Tibial artery (tissue), 4 donors: Measurements from ENCODE around the gene EVX2.

ENCODE experiments used
- DNase-seq, 2 donors: peaks; one replicate each; pipeline ENCODE4 v3.0.0-alpha.2; 2019
- H3K27ac ChIP-seq, 2 donors: fragments of 200-600 bp; sonication (generic) in 1 of 2; 1 replicate in 1 of 2; 2 replicates in 1 of 2; pipeline ENCODE4 v1.5.1; 2018 to 2019; ENCODE audit warnings: mild to moderate bottlenecking in 1 of 2
- H3K27me3 ChIP-seq, 2 donors: fragments of 200-600 bp; sonication (generic) in 1 of 2; one replicate each; pipeline versions ENCODE4 v1.5.1 to v1.6.0; 2016 to 2019
- H3K36me3 ChIP-seq, 3 donors: fragments of 200-600 bp; sonication (generic) in 2 of 3; one replicate each; pipeline ENCODE4 v1.5.1; 2016 to 2019; ENCODE audit warnings: mild to moderate bottlenecking in 2 of 3
- H3K4me1 ChIP-seq, 4 donors: fragments of 200-600 bp; sonication (generic) in 2 of 4; 1 replicate in 3 of 4; 2 replicates in 1 of 4; pipeline ENCODE4 v1.5.1; 2016 to 2019
- H3K4me3 ChIP-seq, 2 donors: fragments of 200-600 bp; sonication (generic) in 1 of 2; 1 replicate in 1 of 2; 2 replicates in 1 of 2; pipeline ENCODE4 v1.5.1; 2018 to 2019; ENCODE audit warnings: mild to moderate bottlenecking in 2 of 2
- H3K9me3 ChIP-seq, 3 donors: fragments of 200-600 bp; sonication (generic) in 1 of 3; one replicate each; pipeline ENCODE4 v1.5.1; 2016 to 2019
- CTCF ChIP-seq, 2 experiments: fragments of 200-600 bp in 1 of 2; fragments of 450-650 bp in 1 of 2; IDR thresholded peaks; one replicate each; pipeline ENCODE4 v1.5.1; 2017 to 2019; ENCODE audit warnings: antibody characterized with exemption in 2 of 2, mild to moderate bottlenecking in 1 of 2, moderate library complexity in 1 of 2
- intact Hi-C: fragments of 100-400 bp; cut with DNase I; formaldehyde crosslinking; loops from one replicate; pipeline ENCODE4 v1.15.0; 2023; ENCODE audit warnings: low total_unique reads

EVX2 gene

DNA sequence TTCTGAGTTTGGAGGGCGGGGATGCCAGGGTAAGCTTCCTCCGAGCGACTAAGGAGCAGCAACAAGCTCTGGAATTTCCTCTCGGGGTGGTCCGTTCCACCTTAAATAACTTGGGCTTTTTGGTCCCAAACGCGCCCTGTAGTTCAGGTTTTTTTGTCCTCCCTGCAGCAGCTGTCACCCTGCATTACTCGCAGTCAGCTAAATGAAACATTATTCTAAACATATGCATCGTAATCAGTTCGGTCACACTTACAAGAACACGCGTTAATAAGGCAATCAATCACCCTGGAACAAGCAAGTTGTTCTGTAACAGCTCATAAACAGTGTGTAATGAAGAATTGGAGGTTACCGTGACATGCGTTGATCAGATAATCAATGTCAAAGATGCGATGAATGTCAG lies 8.3 kb downstream of the EVX2 start:
- Histone ChIP-seq H3K36me3 (no peaks in the 10 kb centered on the region), H3K9me3 (no peaks in the 10 kb centered on the region), H3K4me1 (peaks cover 0 to 25% (median 17%) of the 10 kb centered on the region in 4 donors), H3K27me3 (peaks cover 15 to 99% of the 10 kb centered on the region in 2 donors), H3K4me3 (no peak overlapping the region), H3K27ac (no peak overlapping the region)
- intact Hi-C loops = no loop called here
- no peak for DNase-seq
- no peak for TF ChIP-seq CTCF (IDR thresholded peaks at IDR 0.05)

GRCh38 chr2:176074919-176075425 lies 8.8 kb downstream of the EVX2 start:
- no peak for DNase-seq
- Histone ChIP-seq H3K27me3 (peaks cover 15 to 100% of the 10 kb centered on the region in 2 donors), H3K9me3 (no peaks in the 10 kb centered on the region), H3K36me3 (no peaks in the 10 kb centered on the region), H3K4me3 (no peak overlapping the region), H3K4me1 (peaks cover 0 to 20% (median 13%) of the 10 kb centered on the region in 4 donors), H3K27ac (no peak overlapping the region)
- no peak for TF ChIP-seq CTCF (IDR thresholded peaks at IDR 0.05)
- intact Hi-C loops = no loop called here

GRCh38 chr2:176072951-176073904 lies 10.5 kb downstream of the EVX2 start:
- no peak for TF ChIP-seq CTCF (IDR thresholded peaks at IDR 0.05)
- intact Hi-C loops = no loop called here
- H3K4me3 ChIP-seq = no peak overlapping the region
- peaks cover 0 to 16% (median 9%) of the 10 kb centered on the region in 4 donors for H3K4me1 ChIP-seq
- H3K27ac ChIP-seq = no peak overlapping the region
- DNase-seq = no peak
- no peaks in the 10 kb centered on the region for H3K36me3 ChIP-seq
- H3K9me3 ChIP-seq = no peaks in the 10 kb centered on the region
- peaks cover 3 to 100% of the 10 kb centered on the region in 2 donors for H3K27me3 ChIP-seq

DNA sequence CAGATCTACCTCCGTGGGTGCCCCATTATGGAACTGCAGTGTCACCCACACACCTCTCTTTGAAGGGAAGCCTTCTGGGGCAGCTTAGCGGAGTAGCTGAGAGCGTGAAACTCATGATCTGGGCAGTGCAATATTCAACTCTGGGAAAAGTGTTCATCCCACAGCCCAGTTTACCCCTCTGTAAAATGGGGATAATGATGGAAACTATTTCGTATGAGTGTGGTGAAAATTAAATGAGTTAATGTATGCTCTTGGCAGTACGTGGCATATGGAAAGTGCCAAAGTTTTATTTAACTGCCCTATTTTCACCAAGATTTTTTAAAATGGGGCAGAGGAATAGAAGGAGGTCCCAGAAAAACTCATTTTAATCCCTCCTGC lies 11.5 kb downstream of the EVX2 start:
- intact Hi-C loops = no loop called here
- Histone ChIP-seq H3K4me1 (peaks cover 0 to 25% (median 17%) of the 10 kb centered on the region in 4 donors), H3K27ac (no peak overlapping the region), H3K27me3 (peaks cover 0 to 100% of the 10 kb centered on the region in 2 donors), H3K9me3 (no peaks in the 10 kb centered on the region), H3K4me3 (no peak overlapping the region), H3K36me3 (no peaks in the 10 kb centered on the region)
- TF ChIP-seq CTCF (IDR thresholded peaks at IDR 0.05) = no peak
- DNase-seq = no peak

GRCh38 chr2:176071330-176072291 lies 12.2 kb downstream of the EVX2 start:
- no peaks in the 10 kb centered on the region for H3K36me3 ChIP-seq
- intact Hi-C loops = no loop called here
- no peak for DNase-seq
- TF ChIP-seq CTCF (IDR thresholded peaks at IDR 0.05) = no peak
- no peaks in the 10 kb centered on the region for H3K9me3 ChIP-seq
- H3K4me3 ChIP-seq = no peak overlapping the region
- H3K27ac ChIP-seq = no peak overlapping the region
- H3K4me1 ChIP-seq = peaks cover 0 to 31% (median 23%) of the 10 kb centered on the region in 4 donors
- H3K27me3 ChIP-seq = peaks cover 0 to 100% of the 10 kb centered on the region in 2 donors
